HG02970 (cell line): ENCODE results near the gene APBA2.
"Not testable (repeated sequence)": the region's sequence is repeated elsewhere in the genome, so short reads cannot be mapped to it uniquely, and the experiment has no call there.

Source experiments
- ATAC-seq: cut with Tn5 transposase; IDR thresholded peaks from one replicate; pipeline ENCODE4 v1.9.1; 2021; ENCODE audit warnings: mild to moderate bottlenecking, moderate library complexity, moderate number of reproducible peaks; ENCODE audit not compliant: unreplicated experiment, low FRiP score

APBA2 gene

GRCh38 chr15:28885630-28886430, at the start of gene APBA2:
Gene APBA2, plus strand, starts transcription at chr15:28885974. Its CDS starts 167,911 bp downstream, at chr15:29053885.
- ATAC-seq: no peak

GRCh38 chr15:28840285-28840684, 45.5 kb upstream of the APBA2 start:
- not testable (repeated sequence) for ATAC-seq

- not testable (repeated sequence) for ATAC-seq
Observed at GRCh38 chr15:28842210-28842609, 43.6 kb upstream of the APBA2 start.

- ATAC-seq: not testable (repeated sequence)
Observed at GRCh38 chr15:28843520-28843919, 42.3 kb upstream of the APBA2 start.

- ATAC-seq: not testable (repeated sequence)
Observed at GRCh38 chr15:28844147-28844546, 41.6 kb upstream of the APBA2 start.

GRCh38 chr15:28847247-28847646, 38.5 kb upstream of the APBA2 start:
- ATAC-seq: peak; percentile 89

GRCh38 chr15:28847959-28848358, 37.8 kb upstream of the APBA2 start:
- not testable (repeated sequence) for ATAC-seq

GRCh38 chr15:28848521-28848920, 37.3 kb upstream of the APBA2 start, which contains the start of gene GOLGA6L7:
Gene GOLGA6L7, minus strand, starts transcription at chr15:28848644. Its CDS starts 95 bp downstream, at chr15:28848549.
- not testable (repeated sequence) for ATAC-seq

- ATAC-seq: not testable (repeated sequence)
Observed at GRCh38 chr15:28849271-28849670, 36.5 kb upstream of the APBA2 start.

- ATAC-seq: not testable (repeated sequence)
Observed at GRCh38 chr15:28849766-28850165, 36.0 kb upstream of the APBA2 start.

- not testable (repeated sequence) for ATAC-seq
Observed at GRCh38 chr15:28853654-28854053, 32.1 kb upstream of the APBA2 start.

GRCh38 chr15:28854578-28854977, 31.2 kb upstream of the APBA2 start:
- not testable (repeated sequence) for ATAC-seq

- ATAC-seq: no peak
Observed at GRCh38 chr15:28861031-28861534, 24.7 kb upstream of the APBA2 start.

- not testable (repeated sequence) for ATAC-seq
Observed at GRCh38 chr15:28861589-28862293, 24.0 kb upstream of the APBA2 start.

GRCh38 chr15:28868744-28869345, 16.9 kb upstream of the APBA2 start:
- no peak for ATAC-seq

- no peak for ATAC-seq
Observed at GRCh38 chr15:28871168-28871567, 14.6 kb upstream of the APBA2 start.

- no peak for ATAC-seq
Observed at GRCh38 chr15:28873006-28873405, 12.8 kb upstream of the APBA2 start.

- ATAC-seq: no peak
Observed at GRCh38 chr15:28873585-28874190, 12.1 kb upstream of the APBA2 start.

- ATAC-seq: no peak
Observed at GRCh38 chr15:28875461-28876000, 10.2 kb upstream of the APBA2 start.
